HCT116 (cell line): ENCODE measurements around the gene CD58. TPM values are rescaled to one million over a fixed set of nuclear protein-coding genes. Genes with fewer than 3 reads are reported as not detected.
"Not testable (repeated sequence)": the region's sequence is repeated elsewhere in the genome, so short reads cannot be mapped to it uniquely, and the experiment has no call there.

Source experiments
- ATAC-seq: fragments of 200-7000 bp; cut with Tn5 transposase; 2 replicates; pipeline ENCODE4 v1.9.1; 2020; ENCODE audit warnings: mild to moderate bottlenecking, moderate library complexity
- BruUV-seq: library from RNA; stranded (reverse); fragments of 400-500 nt; replicated peaks from 2 replicates; lab custom pipeline; 2021; lab: Mats Ljungman, UMichigan
- CTCF ChIA-PET: fragments of 300-600 bp; sonication (Branson Sonifier 250); formaldehyde crosslinking; loops from one replicate; lab custom pipeline; 2021; ENCODE audit warnings: antibody characterized with exemption; lab: Charles Lee
- POLR2A ChIA-PET: fragments of 300-600, 350-600 bp; sonication (Branson Sonifier 250); formaldehyde crosslinking; loops from one replicate; lab custom pipeline; 2021; ENCODE audit warnings: antibody characterized with exemption; lab: Charles Lee
- RAD21 ChIA-PET, 2 experiments: fragments of 300-600 bp; sonication (Branson Sonifier 250); formaldehyde crosslinking; loops; one replicate each; lab custom pipeline; 2023; ENCODE audit warnings: low total read pairs in 2 of 2; ENCODE audit not compliant: uncharacterized antibody in 2 of 2, unreplicated experiment in 2 of 2, low non-redundant PET in 1 of 2; lab: Charles Lee
- DNase-seq: peaks from one replicate; pipeline ENCODE4 v3.0.0-alpha.2; 2010; ENCODE audit warnings: low read depth, low spot score
- H2AFZ ChIP-seq: fragments of 200-600 bp; shearing (Covaris generic), sonication (generic); 2 replicates; pipeline ENCODE4 v1.6.1; 2017; ENCODE audit warnings: low read depth, mixed run types, mixed read lengths, antibody characterized with exemption, low read length; ENCODE audit not compliant: poor library complexity, severe bottlenecking
- H3K27ac ChIP-seq: 2 replicates; pipeline ENCODE4 v1.5.1; 2012; ENCODE audit warnings: low read depth, low read length
- H3K27me3 ChIP-seq: fragments of 200-600 bp; sonication (generic); 2 replicates; pipeline ENCODE4 v1.6.1; 2016; ENCODE audit warnings: mixed run types, low read length, mixed read lengths; ENCODE audit not compliant: insufficient read depth
- H3K36me3 ChIP-seq, 2 experiments: fragments of 200-500 bp in 1 of 2; fragments of 200-600 bp in 1 of 2; sonication (Bioruptor generic) in 1 of 2; sonication (generic) in 1 of 2; 2 replicates each; pipeline versions ENCODE4 v1.5.1 to v1.6.1; 2014 to 2016; ENCODE audit warnings: low read length in 2 of 2, inconsistent platforms in 1 of 2, mixed read lengths in 1 of 2, mixed run types in 1 of 2; ENCODE audit not compliant: insufficient read depth in 2 of 2, control insufficient read depth in 1 of 2
- H3K4me1 ChIP-seq, 2 experiments: fragments of 200-600 bp in 1 of 2; sonication (generic) in 1 of 2; 2 replicates each; pipeline versions ENCODE4 v1.5.1 to v1.6.1; 2012 to 2017; ENCODE audit warnings: low read length in 2 of 2, inconsistent platforms in 1 of 2, mild to moderate bottlenecking in 1 of 2, mixed read lengths in 1 of 2, mixed run types in 1 of 2, moderate library complexity in 1 of 2; ENCODE audit not compliant: insufficient read depth in 2 of 2, control insufficient read depth in 1 of 2
- H3K4me2 ChIP-seq: fragments of 200-600 bp; sonication (generic); 2 replicates; pipeline ENCODE4 v1.6.1; 2017; ENCODE audit warnings: mixed run types, low read length, mixed read lengths
- H3K4me3 ChIP-seq, 2 experiments: fragments of 200-600 bp in 1 of 2; sonication (generic) in 1 of 2; replicated peaks in 1 of 2; 2 replicates each; pipeline ENCODE4 v1.5.1; 2011 to 2016; ENCODE audit warnings: low read length in 2 of 2, control low read depth in 1 of 2, low read depth in 1 of 2, mild to moderate bottlenecking in 1 of 2, mixed read lengths in 1 of 2, mixed run types in 1 of 2
- H3K79me2 ChIP-seq: fragments of 200-600 bp; sonication (generic); 2 replicates; pipeline ENCODE4 v1.6.1; 2017; ENCODE audit warnings: mild to moderate bottlenecking, mixed run types, low read length, moderate library complexity, mixed read lengths; ENCODE audit not compliant: insufficient read depth
- H3K9ac ChIP-seq: fragments of 200-600 bp; sonication (generic); 2 replicates; pipeline ENCODE4 v1.6.1; 2016; ENCODE audit warnings: low read length, mixed read lengths
- H3K9me2 ChIP-seq: fragments of 200-600 bp; sonication (generic), shearing (Covaris generic); 2 replicates; pipeline ENCODE4 v1.6.1; 2017; ENCODE audit warnings: mixed run types, mild to moderate bottlenecking, moderate library complexity; ENCODE audit not compliant: insufficient read depth
- H3K9me3 ChIP-seq, 2 experiments: fragments of 200-500 bp in 1 of 2; fragments of 200-600 bp in 1 of 2; sonication (Bioruptor generic) in 1 of 2; sonication (generic) in 1 of 2; 2 replicates each; pipeline ENCODE4 v1.6.1; 2014 to 2017; ENCODE audit warnings: low read length in 2 of 2, mixed read lengths in 2 of 2, inconsistent platforms in 1 of 2, low read depth in 1 of 2, mild to moderate bottlenecking in 1 of 2, mixed run types in 1 of 2, moderate library complexity in 1 of 2; ENCODE audit not compliant: control insufficient read depth in 1 of 2, insufficient read depth in 1 of 2
- H4K20me1 ChIP-seq: fragments of 200-600 bp; sonication (generic), shearing (Covaris generic); 2 replicates; pipeline ENCODE4 v1.6.1; 2017; ENCODE audit warnings: mixed run types, mild to moderate bottlenecking, moderate library complexity; ENCODE audit not compliant: insufficient read depth
- ATF3 ChIP-seq: IDR thresholded peaks from 2 replicates; pipeline ENCODE4 v1.6.1; 2012
- ELF1 ChIP-seq: IDR thresholded peaks from 2 replicates; pipeline ENCODE4 v1.6.1; 2012; ENCODE audit warnings: low read depth, borderline replicate concordance
- POLR2A ChIP-seq: IDR thresholded peaks from 2 replicates; pipeline ENCODE4 v1.7.0; 2011; ENCODE audit warnings: borderline replicate concordance; ENCODE audit not compliant: insufficient read depth, insufficient read length; ENCODE audit errors: extremely low read depth
- ZBTB33 ChIP-seq: IDR thresholded peaks from 2 replicates; pipeline ENCODE4 v1.6.1; 2011; ENCODE audit warnings: mild to moderate bottlenecking, low read length, moderate library complexity; ENCODE audit not compliant: insufficient replicate concordance; ENCODE audit errors: extremely low read depth
- intact Hi-C: fragments of 100-400 bp; cut with micrococcal nuclease; formaldehyde crosslinking; loops from 2 replicates; pipeline ENCODE4 v1.10.0; 2022
- total RNA-seq: library from RNA; stranded (reverse); gene quantifications from one replicate; pipeline ENCODE4 v1.2.1, GENCODE V29; 2021; ENCODE audit not compliant: unreplicated experiment

Gene CD58
- total RNA-seq, 1 experiment from 2014 or later = 18.0 TPM

- TF ChIP-seq ATF3 (no peak), ELF1 (no peak), POLR2A (peak; percentile 24), ZBTB33 (no peak)
These were observed at the start of gene CD58 (continued) for GRCh38 chr1:116570358-116571214.

GRCh38 chr1:116620392-116620791 is 49.6 kb upstream of the CD58 start:
- H3K27me3 ChIP-seq, H3K9me3 ChIP-seq, CTCF ChIA-PET, BruUV-seq, POLR2A ChIA-PET, H3K79me2 ChIP-seq, H4K20me1 ChIP-seq, H3K4me2 ChIP-seq, intact Hi-C loops, H3K4me3 ChIP-seq, H2AFZ ChIP-seq, RAD21 ChIA-PET, H3K9ac ChIP-seq, H3K36me3 ChIP-seq, ATAC-seq, H3K27ac ChIP-seq, DNase-seq, H3K9me2 ChIP-seq: not testable (repeated sequence)
- H3K4me1 ChIP-seq = peaks cover 0 to 21% of the 10 kb centered on the region in 2 experiments; a peak in 3 of 4 replicates

GRCh38 chr1:116619106-116619505 is 48.3 kb upstream of the CD58 start:
- H3K4me3 ChIP-seq, DNase-seq, intact Hi-C loops, H3K79me2 ChIP-seq, H4K20me1 ChIP-seq, CTCF ChIA-PET, H3K9me2 ChIP-seq, H3K27me3 ChIP-seq, H2AFZ ChIP-seq, H3K9ac ChIP-seq, H3K4me2 ChIP-seq, H3K9me3 ChIP-seq, POLR2A ChIA-PET, BruUV-seq, ATAC-seq, H3K27ac ChIP-seq, H3K36me3 ChIP-seq: not testable (repeated sequence)
- H3K4me1 ChIP-seq = peaks cover 0 to 21% of the 10 kb centered on the region in 2 experiments; a peak in 3 of 4 replicates
- RAD21 ChIA-PET = interaction anchor here in 1 of 2 experiments (0.6 kb wide), 1 partner anchor 120 kb away, joined by 4 read pairs; no protein-coding TSS in a partner anchor

- CTCF ChIA-PET, intact Hi-C loops, H3K9ac ChIP-seq, H3K4me2 ChIP-seq, H3K79me2 ChIP-seq, DNase-seq, RAD21 ChIA-PET, H4K20me1 ChIP-seq, BruUV-seq, H3K4me3 ChIP-seq, H3K9me2 ChIP-seq, POLR2A ChIA-PET, H3K36me3 ChIP-seq, ATAC-seq, H2AFZ ChIP-seq, H3K9me3 ChIP-seq, H3K27ac ChIP-seq, H3K27me3 ChIP-seq: not testable (repeated sequence)
- peaks cover 0 to 13% of the 10 kb centered on the region in 2 experiments; a peak in 3 of 4 replicates for H3K4me1 ChIP-seq
These were observed 47.0 kb upstream of the CD58 start for GRCh38 chr1:116617808-116618207.
